GM12801 (cell line): ENCODE data around the gene TFDP1.

Source experiments
- CTCF ChIP-seq: IDR thresholded peaks from one replicate; pipeline ENCODE4 v1.5.1; 2011; ENCODE audit warnings: control low read depth; ENCODE audit not compliant: insufficient read length; ENCODE audit errors: extremely low read depth

Gene TFDP1

DNA sequence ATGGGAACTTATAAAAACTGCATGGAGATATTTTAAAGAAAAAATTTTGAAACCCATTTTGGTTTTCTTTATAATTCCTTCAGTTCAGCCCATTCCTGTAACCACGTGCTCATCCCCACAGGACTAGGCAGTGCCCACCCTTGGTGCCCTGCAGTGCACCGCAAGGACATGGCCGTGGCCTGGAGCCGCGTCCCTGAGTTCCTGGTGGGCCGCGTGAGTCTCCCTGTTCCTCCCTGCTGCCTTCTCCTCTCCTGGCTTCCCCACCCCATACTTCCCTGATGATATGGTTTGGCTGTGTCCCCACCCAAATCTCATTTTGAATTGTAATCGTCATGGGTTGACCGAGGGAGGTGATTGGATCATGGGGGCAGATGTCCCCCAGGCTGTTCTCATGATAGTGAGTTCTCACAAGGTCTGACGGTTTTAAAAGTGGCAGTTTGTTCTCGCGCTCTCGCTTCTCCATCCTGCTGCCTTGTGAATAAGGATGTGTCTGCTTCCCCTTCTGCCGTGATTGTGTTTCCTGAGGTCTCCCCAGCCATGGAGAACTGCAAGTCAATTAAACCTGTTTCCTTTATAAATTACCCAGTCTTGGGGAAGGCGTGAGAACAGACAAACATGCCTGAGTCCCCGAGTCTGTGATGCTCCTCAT, 31.6 kb upstream of the TFDP1 start:
- no peak for TF ChIP-seq CTCF

DNA sequence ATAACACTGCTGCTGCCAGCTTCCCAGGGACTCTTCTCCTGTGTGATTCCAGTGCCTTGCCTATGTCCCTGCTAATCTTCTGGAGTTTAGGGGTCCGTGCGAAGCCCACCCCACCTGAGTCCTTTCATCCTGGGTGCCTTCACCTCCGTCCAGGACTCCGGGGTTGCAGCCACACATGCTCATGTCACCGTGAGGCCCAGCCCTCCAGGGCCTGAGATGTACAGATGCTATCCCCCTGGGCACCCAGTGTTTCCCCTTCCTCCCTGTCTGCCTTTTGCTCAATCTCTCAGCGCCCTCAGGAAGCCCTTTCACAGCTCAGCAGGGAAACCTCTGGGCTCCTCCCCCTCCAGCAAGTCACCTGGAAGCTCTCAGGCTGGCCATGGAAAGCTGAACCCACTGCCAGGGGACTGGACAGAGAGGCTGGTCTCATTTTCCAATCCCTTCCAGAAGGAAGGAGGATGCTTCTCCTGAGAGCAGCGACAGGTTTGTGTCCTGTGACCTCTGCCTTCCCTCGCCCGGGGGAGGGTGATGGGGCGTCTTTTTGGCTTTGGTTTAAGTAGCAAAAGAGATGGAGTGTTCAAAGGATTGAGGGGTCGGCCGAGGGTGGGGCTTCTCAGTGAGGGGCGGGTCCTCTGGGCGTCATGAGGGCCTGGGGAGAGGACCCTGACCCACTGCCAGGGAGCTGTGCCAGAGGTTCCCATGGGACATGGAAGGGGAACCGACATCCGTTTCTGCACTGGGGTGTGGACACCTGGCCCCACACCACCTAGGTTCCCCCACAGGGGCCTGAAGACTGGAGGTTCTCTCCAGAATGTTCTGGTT, 30.8 kb upstream of the TFDP1 start:
- TF ChIP-seq CTCF, result no peak

DNA sequence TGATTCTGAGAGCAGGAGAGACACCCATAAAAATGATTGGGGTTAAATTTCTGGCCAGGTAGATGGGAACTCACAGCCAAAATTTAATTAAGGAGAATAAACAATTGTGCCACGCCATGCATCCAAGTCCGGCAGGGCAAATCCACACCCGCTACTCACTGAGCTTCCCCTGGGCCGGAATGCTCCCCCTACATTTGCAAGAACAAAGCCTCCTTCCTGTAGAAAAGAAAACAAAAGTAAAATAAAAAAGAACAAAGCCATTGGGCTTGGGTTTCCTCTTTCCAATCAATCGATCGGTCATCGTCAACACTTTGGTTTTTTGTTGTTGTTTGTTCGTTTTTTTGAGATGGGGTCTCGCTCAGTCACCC, 30.2 kb upstream of the TFDP1 start:
- no peak for TF ChIP-seq CTCF

DNA sequence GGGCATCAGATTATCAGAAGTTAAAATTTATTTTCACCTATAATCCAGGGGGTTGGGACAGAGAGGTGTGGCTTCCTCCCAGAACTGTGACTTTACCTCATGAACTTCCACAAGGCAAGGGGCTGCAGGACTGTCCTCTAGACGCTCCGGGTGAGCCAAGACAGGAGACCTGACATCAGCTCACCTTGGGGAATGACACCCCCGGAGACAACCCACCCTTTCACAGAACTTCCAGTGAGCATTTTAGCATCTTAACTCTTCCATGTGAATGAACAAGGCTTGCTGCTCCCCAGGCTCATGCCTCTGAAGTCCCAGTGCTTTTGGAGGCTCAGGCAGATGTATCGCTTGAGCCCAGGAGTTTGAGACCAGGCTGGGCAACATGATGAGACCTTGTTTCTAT, 29.4 kb upstream of the TFDP1 start:
- no peak for TF ChIP-seq CTCF

- TF ChIP-seq CTCF, result no peak
These were observed 27.5 kb upstream of the TFDP1 start for GRCh38 chr13:113557013-113557412.

DNA sequence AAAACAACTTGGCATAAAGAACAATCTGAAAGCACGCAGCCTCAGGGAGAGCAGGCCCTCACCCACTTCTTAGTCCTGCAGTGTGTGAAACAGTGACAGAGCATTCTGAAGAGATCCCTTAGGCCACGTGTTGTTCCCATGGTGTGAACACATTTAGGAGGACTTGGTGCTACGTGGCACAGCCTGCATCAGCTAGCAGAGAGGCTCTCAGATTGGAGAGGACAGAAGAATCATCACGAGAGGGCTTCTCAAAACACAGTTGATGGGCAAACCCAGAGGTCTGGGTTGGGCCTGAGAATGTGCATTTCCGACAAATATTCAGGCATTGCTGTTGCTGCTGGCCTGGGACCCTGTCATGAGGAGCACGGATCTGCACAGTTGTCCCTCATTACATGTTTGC, 26.1 kb upstream of the TFDP1 start:
- no peak for TF ChIP-seq CTCF

DNA sequence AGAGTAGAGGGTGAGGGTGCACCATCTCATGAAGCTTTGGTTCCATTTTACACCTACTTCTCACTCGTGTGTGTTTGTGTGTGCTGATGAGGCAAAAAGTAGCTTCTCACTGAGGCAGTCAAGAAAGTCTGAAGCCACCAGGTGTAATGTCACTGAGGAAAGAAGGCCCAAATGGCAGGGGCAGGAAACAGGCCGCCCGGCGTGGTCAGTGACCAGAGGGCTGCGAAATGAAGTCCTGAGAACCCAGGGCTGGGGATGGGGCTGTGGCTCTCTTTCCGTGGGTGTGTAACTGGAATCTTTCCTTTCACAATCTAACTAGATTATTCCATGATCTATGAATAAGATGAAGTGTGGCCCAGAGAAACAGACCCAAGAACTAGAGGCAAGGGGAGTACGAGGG, 25.5 kb upstream of the TFDP1 start:
- TF ChIP-seq CTCF, result no peak
